Peyer's patch (tissue), 4 donors: ENCODE data around the gene MAP3K13. TPM values are rescaled to one million over a fixed set of nuclear protein-coding genes. Genes with fewer than 3 reads are reported as not detected.

Source experiments
- DNase-seq, 3 donors: peaks; one replicate each; pipeline ENCODE4 v3.0.0-alpha.2; 2017 to 2019
- H3K27ac ChIP-seq, 4 donors: fragments of 200-600 bp; sonication (generic); one replicate each; pipeline ENCODE4 v1.5.1; 2016 to 2019
- H3K27me3 ChIP-seq, 2 donors: fragments of 200-600 bp; sonication (generic); one replicate each; pipeline ENCODE4 v1.5.1; 2019
- H3K36me3 ChIP-seq, 3 donors: fragments of 200-600 bp; sonication (generic); one replicate each; pipeline ENCODE4 v1.5.1; 2016 to 2019
- H3K4me1 ChIP-seq, 4 donors: fragments of 200-600 bp; sonication (generic); one replicate each; pipeline ENCODE4 v1.5.1; 2016 to 2019
- H3K4me3 ChIP-seq, 4 donors: fragments of 200-600 bp; sonication (generic); 1 replicate in 3 of 4; 2 replicates in 1 of 4; pipeline ENCODE4 v1.5.1; 2016 to 2019; ENCODE audit warnings: mild to moderate bottlenecking in 1 of 4
- H3K9me3 ChIP-seq, 4 donors: fragments of 200-600 bp; sonication (generic); one replicate each; pipeline ENCODE4 v1.5.1; 2016 to 2019; ENCODE audit warnings: mild to moderate bottlenecking in 1 of 4
- POLR2A ChIP-seq, 2 donors: fragments of 450-650 bp; IDR thresholded peaks; one replicate each; pipeline ENCODE4 v1.5.1; 2017; ENCODE audit warnings: antibody characterized with exemption in 2 of 2, mild to moderate bottlenecking in 2 of 2, moderate library complexity in 2 of 2
- total RNA-seq, 4 donors: library from RNA; depleted of rRNA; stranded (reverse); fragments of >200 nt; gene quantifications; one replicate each; pipeline ENCODE4 v1.1.0, GENCODE V29; 2016
- TF ChIP-seq, protein P1 (sequence below), 6 experiments: fragments of 450-650 bp in 4 of 6; fragments of 200-600 bp in 2 of 6; sonication (generic) in 1 of 6; IDR thresholded peaks; one replicate each; pipeline ENCODE4 v1.5.1; 2017 to 2019; ENCODE audit warnings: antibody characterized with exemption in 6 of 6, mild to moderate bottlenecking in 3 of 6, moderate library complexity in 1 of 6

Gene MAP3K13
- total RNA-seq, 4 donors from 2014 or later = 40.4 to 60.2 (median 52.1) TPM

DNA sequence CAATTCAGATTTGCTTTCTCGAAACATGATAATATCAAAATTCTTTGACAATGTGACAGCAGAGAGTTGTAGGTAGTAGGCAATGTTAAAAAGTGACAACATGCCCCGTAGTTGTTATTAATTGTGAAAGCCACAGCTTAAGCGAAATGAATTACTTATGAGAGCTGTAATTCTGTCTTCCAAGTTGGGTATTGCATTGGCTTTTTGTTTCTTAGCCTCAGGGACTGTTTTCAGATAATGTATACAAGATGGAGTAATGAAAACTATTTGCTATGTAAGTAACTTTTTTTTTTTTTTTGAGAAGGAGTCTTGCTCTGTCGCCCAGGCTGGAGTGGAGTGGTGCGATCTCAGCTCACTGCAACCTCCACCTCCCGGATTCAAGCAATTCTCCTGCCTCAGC lies 43.1 kb upstream of the MAP3K13 start:
- DNase-seq = no peak

DNA sequence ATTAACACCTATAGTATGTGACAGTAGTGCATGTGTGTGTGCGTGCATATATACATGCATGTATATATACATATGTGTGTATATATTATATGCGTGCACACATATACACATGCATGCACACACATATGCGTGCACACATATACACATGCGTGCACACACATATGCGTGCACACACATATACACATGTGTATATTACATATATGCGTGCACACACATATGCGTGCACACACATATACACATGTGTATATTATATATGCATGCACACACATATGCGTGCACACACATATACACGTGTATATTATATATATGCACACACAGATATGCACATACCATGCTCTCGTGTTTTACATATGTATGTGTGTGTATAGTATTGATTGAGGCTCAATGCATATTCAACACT lies 42.0 kb upstream of the MAP3K13 start:
- no peaks in the 10 kb centered on the region for H3K9me3 ChIP-seq
- H3K4me3 ChIP-seq = no peak overlapping the region
- TF ChIP-seq, protein P1, sequence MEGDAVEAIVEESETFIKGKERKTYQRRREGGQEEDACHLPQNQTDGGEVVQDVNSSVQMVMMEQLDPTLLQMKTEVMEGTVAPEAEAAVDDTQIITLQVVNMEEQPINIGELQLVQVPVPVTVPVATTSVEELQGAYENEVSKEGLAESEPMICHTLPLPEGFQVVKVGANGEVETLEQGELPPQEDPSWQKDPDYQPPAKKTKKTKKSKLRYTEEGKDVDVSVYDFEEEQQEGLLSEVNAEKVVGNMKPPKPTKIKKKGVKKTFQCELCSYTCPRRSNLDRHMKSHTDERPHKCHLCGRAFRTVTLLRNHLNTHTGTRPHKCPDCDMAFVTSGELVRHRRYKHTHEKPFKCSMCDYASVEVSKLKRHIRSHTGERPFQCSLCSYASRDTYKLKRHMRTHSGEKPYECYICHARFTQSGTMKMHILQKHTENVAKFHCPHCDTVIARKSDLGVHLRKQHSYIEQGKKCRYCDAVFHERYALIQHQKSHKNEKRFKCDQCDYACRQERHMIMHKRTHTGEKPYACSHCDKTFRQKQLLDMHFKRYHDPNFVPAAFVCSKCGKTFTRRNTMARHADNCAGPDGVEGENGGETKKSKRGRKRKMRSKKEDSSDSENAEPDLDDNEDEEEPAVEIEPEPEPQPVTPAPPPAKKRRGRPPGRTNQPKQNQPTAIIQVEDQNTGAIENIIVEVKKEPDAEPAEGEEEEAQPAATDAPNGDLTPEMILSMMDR (IDR thresholded peaks at IDR 0.05) = no peak
- no peak for TF ChIP-seq POLR2A (IDR thresholded peaks at IDR 0.05)
- H3K27me3 ChIP-seq = no peaks in the 10 kb centered on the region
- no peaks in the 10 kb centered on the region for H3K36me3 ChIP-seq
- no peak overlapping the region for H3K27ac ChIP-seq
- DNase-seq = no peak
- no peaks in the 10 kb centered on the region for H3K4me1 ChIP-seq

More for the DNA sequence above, 43.1 kb upstream of the MAP3K13 start:
- Histone ChIP-seq H3K27ac (no peak overlapping the region), H3K4me3 (no peak overlapping the region), H3K27me3 (no peaks in the 10 kb centered on the region), H3K4me1 (no peaks in the 10 kb centered on the region), H3K9me3 (no peaks in the 10 kb centered on the region), H3K36me3 (no peaks in the 10 kb centered on the region)
- TF ChIP-seq, protein P1 (IDR thresholded peaks at IDR 0.05) = no peak
- no peak for TF ChIP-seq POLR2A (IDR thresholded peaks at IDR 0.05)

DNA sequence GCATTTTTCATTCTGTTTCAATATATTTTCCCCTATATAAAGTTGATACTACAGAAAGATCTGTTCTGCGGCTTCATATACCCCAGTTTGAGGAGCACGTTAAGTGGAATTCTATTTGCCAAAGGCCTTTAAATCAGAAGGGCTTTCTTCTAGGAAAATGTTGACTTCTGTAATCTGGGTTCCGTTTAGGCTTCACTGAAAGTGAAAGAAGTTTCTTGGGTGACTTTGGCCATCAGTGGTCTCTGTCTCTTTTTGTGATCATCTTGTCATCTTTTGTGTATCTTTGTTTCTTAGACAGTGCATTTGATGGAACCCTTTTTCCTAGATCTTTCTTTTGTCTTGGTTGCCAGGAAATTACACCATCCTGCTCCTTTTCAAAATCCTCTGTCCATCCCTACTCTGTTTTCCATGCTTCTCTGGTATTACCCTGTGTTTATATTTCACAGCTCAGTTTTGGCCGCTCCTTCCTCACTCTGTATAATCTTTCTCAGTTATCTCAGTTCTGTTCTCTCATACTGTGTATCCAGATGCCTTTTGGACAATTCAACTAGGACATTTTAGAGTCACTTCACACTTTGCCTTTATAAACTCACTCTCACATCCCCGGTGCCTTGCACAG lies 40.7 kb upstream of the MAP3K13 start:
- Histone ChIP-seq H3K27ac (no peak overlapping the region), H3K36me3 (no peaks in the 10 kb centered on the region), H3K4me1 (peaks cover 0 to 4% (median 0%) of the 10 kb centered on the region in 4 donors), H3K4me3 (no peak overlapping the region), H3K27me3 (no peaks in the 10 kb centered on the region), H3K9me3 (no peaks in the 10 kb centered on the region)
- TF ChIP-seq POLR2A (IDR thresholded peaks at IDR 0.05) = no peak
- TF ChIP-seq, protein P1 (IDR thresholded peaks at IDR 0.05) = no peak
- no peak for DNase-seq

DNA sequence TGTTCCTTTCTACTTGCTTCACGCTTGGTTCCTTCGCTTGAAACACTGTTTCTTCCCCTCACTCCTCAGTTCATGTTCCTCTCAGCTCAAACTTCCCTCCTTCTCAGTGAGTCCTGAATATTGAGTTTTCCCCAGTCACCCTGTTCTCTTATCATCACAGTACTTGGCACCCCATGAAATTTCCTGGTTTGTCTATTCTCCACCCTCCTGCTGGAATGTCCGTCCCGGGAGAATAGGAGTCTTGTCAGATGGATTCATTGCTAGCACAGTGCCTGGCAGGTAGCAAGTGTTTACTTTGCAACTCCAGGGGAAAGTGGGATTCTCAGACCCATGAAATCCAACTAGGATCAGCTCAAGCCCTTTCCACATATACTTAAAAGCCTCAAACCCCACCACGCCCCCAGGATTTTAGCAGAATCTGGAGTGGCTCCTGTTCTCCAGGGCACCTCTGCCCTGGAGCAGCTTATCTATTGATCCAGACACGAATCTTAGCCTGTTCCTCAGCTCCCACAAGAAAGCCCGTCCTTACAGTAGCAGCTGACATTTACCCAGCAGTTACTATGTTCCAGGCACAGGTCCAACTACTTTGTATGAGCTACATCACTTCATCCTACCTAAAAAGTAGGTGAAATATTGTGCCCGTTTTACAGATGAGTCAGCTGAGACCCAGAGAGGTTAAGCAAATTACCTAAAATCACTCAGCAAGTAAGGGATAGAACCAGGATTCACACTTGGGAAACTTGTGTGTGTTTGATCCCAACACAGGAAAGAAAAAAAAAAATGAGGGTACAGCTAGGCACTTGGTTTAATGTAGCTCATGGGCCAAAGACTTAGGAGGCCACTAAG lies 36.8 kb upstream of the MAP3K13 start:
- Histone ChIP-seq H3K27me3 (no peaks in the 10 kb centered on the region), H3K36me3 (no peaks in the 10 kb centered on the region), H3K4me3 (no peak overlapping the region), H3K27ac (peak overlapping the region in 1 of 4 donors; percentile 77), H3K9me3 (no peaks in the 10 kb centered on the region), H3K4me1 (peaks cover 0 to 4% (median 0%) of the 10 kb centered on the region in 4 donors)
- TF ChIP-seq, protein P1 (IDR thresholded peaks at IDR 0.05) = no peak
- no peak for TF ChIP-seq POLR2A (IDR thresholded peaks at IDR 0.05)
- no peak for DNase-seq

DNA sequence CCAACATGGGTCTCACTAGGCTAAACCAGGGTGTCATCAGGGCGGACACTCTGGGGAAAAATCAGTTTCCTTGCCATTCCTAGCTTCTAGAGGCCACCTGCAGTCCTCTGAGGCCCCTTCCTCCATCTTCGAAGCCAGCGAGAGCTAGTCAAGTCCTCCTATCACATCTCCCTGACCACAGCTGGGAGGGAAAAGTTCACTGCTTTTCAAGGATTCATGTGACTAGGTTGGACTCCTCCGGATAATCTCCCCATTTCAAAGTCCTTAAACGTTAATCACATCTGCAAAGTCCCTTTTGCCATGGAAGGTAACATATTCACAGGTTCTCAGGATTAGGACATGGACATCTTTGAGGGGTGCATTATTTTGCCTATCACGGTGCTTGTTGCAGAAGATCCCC lies 35.9 kb upstream of the MAP3K13 start:
- peak overlapping the region in 3 of 4 donors; percentile 0 to 77 (median 70) for H3K27ac ChIP-seq

More for the DNA sequence above, 35.9 kb upstream of the MAP3K13 start:
- Histone ChIP-seq H3K27me3 (no peaks in the 10 kb centered on the region), H3K4me1 (peaks cover 0 to 8% (median 0%) of the 10 kb centered on the region in 4 donors), H3K4me3 (no peak overlapping the region), H3K9me3 (no peaks in the 10 kb centered on the region), H3K36me3 (no peaks in the 10 kb centered on the region)
- peak in 1 of 3 donors; percentile 50 for DNase-seq
- no peak for TF ChIP-seq POLR2A (IDR thresholded peaks at IDR 0.05)
- TF ChIP-seq, protein P1 (IDR thresholded peaks at IDR 0.05) = no peak
